SK-N-SH (cell line): Measurements from ENCODE around the gene GMPR2. TPM values are rescaled to one million over a fixed set of nuclear protein-coding genes. Genes with fewer than 3 reads are reported as not detected.
A peak's percentile ranks its signal among the peaks of the same experiment; 100 is the strongest.

ENCODE experiments used
- CTCF ChIA-PET: fragments of 300-600, 350-600 bp; formaldehyde crosslinking; extraction: SDS; loops from one replicate; lab custom pipeline; 2021; lab: Yijun Ruan, JAX
- POLR2A ChIA-PET: fragments of 350-600 bp; sonication (Branson Sonifier 250); formaldehyde crosslinking; extraction: SDS; loops from one replicate; lab custom pipeline; 2020; ENCODE audit warnings: antibody characterized with exemption, inconsistent platforms; lab: Yijun Ruan, JAX
- DNase-seq: peaks from one replicate; pipeline ENCODE4 v3.0.0; 2012
- H2AFZ ChIP-seq: fragments of 200-600 bp; sonication (generic); 2 replicates; pipeline ENCODE4 v1.8.1; 2016; ENCODE audit warnings: antibody characterized with exemption, mild to moderate bottlenecking, low read depth
- H3F3A ChIP-seq: fragments of 200-600 bp; sonication (generic); replicated peaks from 2 replicates; pipeline ENCODE3; 2016; ENCODE audit warnings: antibody characterized with exemption, mild to moderate bottlenecking; ENCODE audit not compliant: insufficient read depth
- H3K27ac ChIP-seq, 2 experiments: fragments of 200-500 bp in 1 of 2; fragments of 200-600 bp in 1 of 2; sonication (Bioruptor generic) in 1 of 2; sonication (generic), shearing (Covaris generic) in 1 of 2; 2 replicates each; pipeline versions ENCODE4 v1.5.1 to v1.6.1; 2014 to 2016; ENCODE audit warnings: low read depth in 2 of 2, inconsistent platforms in 1 of 2, low read length in 1 of 2, mild to moderate bottlenecking in 1 of 2, mixed read lengths in 1 of 2
- H3K27me3 ChIP-seq: fragments of 200-600 bp; sonication (generic), shearing (Covaris generic); 2 replicates; pipeline ENCODE4 v1.6.1; 2016; ENCODE audit warnings: mixed run types; ENCODE audit not compliant: insufficient read depth
- H3K36me3 ChIP-seq, 2 experiments: fragments of 200-500 bp in 1 of 2; fragments of 200-600 bp in 1 of 2; sonication (Bioruptor generic) in 1 of 2; sonication (generic) in 1 of 2; replicated peaks in 1 of 2; 2 replicates each; pipeline versions ENCODE3 to v1.5.1; 2014 to 2016; ENCODE audit warnings: low read length in 1 of 2, mild to moderate bottlenecking in 1 of 2; ENCODE audit not compliant: insufficient read depth in 2 of 2, control insufficient read depth in 1 of 2
- H3K4me1 ChIP-seq, 2 experiments: fragments of 200-500 bp in 1 of 2; fragments of 200-600 bp in 1 of 2; sonication (Bioruptor generic) in 1 of 2; sonication (generic), shearing (Covaris generic) in 1 of 2; 2 replicates each; pipeline versions ENCODE4 v1.5.1 to v1.6.1; 2014 to 2016; ENCODE audit warnings: low read depth in 1 of 2, low read length in 1 of 2, mixed run types in 1 of 2; ENCODE audit not compliant: insufficient read depth in 2 of 2, control insufficient read depth in 1 of 2
- H3K4me2 ChIP-seq: fragments of 200-600 bp; sonication (generic), shearing (Covaris generic); 2 replicates; pipeline ENCODE4 v1.6.1; 2017; ENCODE audit warnings: mixed run types
- H3K4me3 ChIP-seq, 2 experiments: fragments of 200-500 bp in 1 of 2; fragments of 200-600 bp in 1 of 2; sonication (Bioruptor generic) in 1 of 2; sonication (generic), shearing (Covaris generic) in 1 of 2; 2 replicates each; pipeline versions ENCODE4 v1.5.1 to v1.8.1; 2014 to 2016; ENCODE audit warnings: low read depth in 2 of 2, inconsistent platforms in 1 of 2, low read length in 1 of 2, mild to moderate bottlenecking in 1 of 2, mixed read lengths in 1 of 2, moderate library complexity in 1 of 2
- H3K79me2 ChIP-seq: fragments of 200-600 bp; sonication (generic); 2 replicates; pipeline ENCODE4 v1.8.1; 2017; ENCODE audit warnings: mild to moderate bottlenecking; ENCODE audit not compliant: insufficient read depth
- H3K9ac ChIP-seq: fragments of 200-600 bp; sonication (generic); 2 replicates; pipeline ENCODE4 v1.6.1; 2017; ENCODE audit warnings: mixed run types
- H3K9me2 ChIP-seq: fragments of 200-600 bp; sonication (generic); 2 replicates; pipeline ENCODE4 v1.6.1; 2017; ENCODE audit warnings: mixed run types
- H3K9me3 ChIP-seq: fragments of 200-600 bp; sonication (generic); 2 replicates; pipeline ENCODE4 v1.6.1; 2017; ENCODE audit warnings: mixed run types, mild to moderate bottlenecking, moderate library complexity
- H4K20me1 ChIP-seq: fragments of 200-600 bp; sonication (generic); 2 replicates; pipeline ENCODE4 v1.6.1; 2017; ENCODE audit warnings: mild to moderate bottlenecking, mixed run types; ENCODE audit not compliant: insufficient read depth
- ELF1 ChIP-seq: IDR thresholded peaks from 2 replicates; pipeline ENCODE4 v1.4.0; 2012
- EZH2phosphoT487 ChIP-seq: fragments of 200-600 bp; sonication (generic); IDR thresholded peaks from 2 replicates; pipeline ENCODE4 v1.6.1; 2017; ENCODE audit warnings: low read depth, mixed run types, mild to moderate bottlenecking, antibody characterized with exemption, moderate library complexity, borderline replicate concordance
- FOSL2 ChIP-seq: IDR thresholded peaks from 2 replicates; pipeline ENCODE4 v1.4.0; 2012; ENCODE audit warnings: low read depth, mild to moderate bottlenecking, moderate library complexity, borderline replicate concordance
- GABPA ChIP-seq: IDR thresholded peaks from 2 replicates; pipeline ENCODE4 v1.4.0; 2012; ENCODE audit warnings: low read depth, mild to moderate bottlenecking
- IRF3 ChIP-seq: fragments of 150-350 bp; IDR thresholded peaks from 2 replicates; pipeline ENCODE4 v1.6.1; 2016; ENCODE audit warnings: mild to moderate bottlenecking, low read depth, low read length
- MAX ChIP-seq: IDR thresholded peaks from 2 replicates; pipeline ENCODE4 v1.4.0; 2012; ENCODE audit warnings: low read depth
- MEF2A ChIP-seq: IDR thresholded peaks from 2 replicates; pipeline ENCODE4 v1.4.0; 2012; ENCODE audit warnings: low read depth, borderline replicate concordance
- NRF1 ChIP-seq: IDR thresholded peaks from 2 replicates; pipeline ENCODE4 v1.6.1; 2012; ENCODE audit warnings: low read depth, mild to moderate bottlenecking, low read length
- PBX3 ChIP-seq: IDR thresholded peaks from 2 replicates; pipeline ENCODE4; 2012
- RAD21 ChIP-seq: IDR thresholded peaks from 2 replicates; pipeline ENCODE4 v1.6.1; 2012; ENCODE audit warnings: mild to moderate bottlenecking, low read length
- REST ChIP-seq: IDR thresholded peaks from 2 replicates; pipeline ENCODE4 v1.6.1; 2012; ENCODE audit warnings: mild to moderate bottlenecking, low read depth, low read length, moderate library complexity
- RXRA ChIP-seq: IDR thresholded peaks from 2 replicates; pipeline ENCODE4 v1.4.0; 2012; ENCODE audit warnings: low read depth, mild to moderate bottlenecking, borderline replicate concordance
- SIN3A ChIP-seq: IDR thresholded peaks from 2 replicates; pipeline ENCODE4 v1.6.1; 2012; ENCODE audit warnings: low read depth, mild to moderate bottlenecking, low read length, moderate library complexity, borderline replicate concordance
- TAF1 ChIP-seq: IDR thresholded peaks from 2 replicates; pipeline ENCODE4 v1.6.1; 2012; ENCODE audit warnings: low read depth, mild to moderate bottlenecking, low read length, moderate library complexity, borderline replicate concordance
- TCF12 ChIP-seq: IDR thresholded peaks from 2 replicates; pipeline ENCODE4 v1.4.0; 2012
- TEAD4 ChIP-seq: IDR thresholded peaks from 2 replicates; pipeline ENCODE4 v1.4.0; 2012; ENCODE audit warnings: mild to moderate bottlenecking, borderline replicate concordance; ENCODE audit not compliant: insufficient read depth
- USF2 ChIP-seq: fragments of 150-350 bp; IDR thresholded peaks from 2 replicates; pipeline ENCODE4 v1.6.1; 2017; ENCODE audit warnings: antibody characterized with exemption, low read length, low read depth, borderline replicate concordance
- YY1 ChIP-seq: IDR thresholded peaks from 2 replicates; pipeline ENCODE4 v1.4.0; 2012; ENCODE audit warnings: low read depth, mild to moderate bottlenecking
- WGBS: methylation state at CpG from one replicate; pipeline ENCODE4 v1.1.6; 2017; ENCODE audit warnings: low lambda C conversion rate; 5-methylcytosine and 5-hydroxymethylcytosine counted together
- polyA plus RNA-seq, 3 experiments: library from polyadenylated mRNA; depleted of rRNA; stranded (reverse); fragments of >200 nt; gene quantifications; 2 replicates each; pipeline ENCODE4 v1.2.3, GENCODE V29; 2012

The GMPR2 gene
- polyA plus RNA-seq, 1 of the 3 experiments (the other 2 are of a cell fraction): 97.0 TPM

GRCh38 chr14:24269910-24270536 is 37.3 kb downstream of the GMPR2 start:
- 97% methylated on average over 7 of the region's 14 CpGs for WGBS
- Histone ChIP-seq H3K4me1 (peaks cover 6 to 10% of the 10 kb centered on the region in 2 experiments; a peak in 2 of 4 replicates), H3K27ac (no peak overlapping the region), H3K9ac (no peak overlapping the region), H2AFZ (no peak overlapping the region), H3K9me2 (no peaks in the 10 kb centered on the region), H3K27me3 (no peaks in the 10 kb centered on the region), H3F3A (no peaks in the 10 kb centered on the region), H3K4me3 (no peak overlapping the region), H3K36me3 (peaks cover 0 to 31% of the 10 kb centered on the region in 2 experiments), H3K9me3 (no peaks in the 10 kb centered on the region), H3K79me2 (no peaks in the 10 kb centered on the region; the same call in 1 of the 2 replicates), H4K20me1 (no peaks in the 10 kb centered on the region), H3K4me2 (no peak overlapping the region)
- no peak for TF ChIP-seq TEAD4
- no peak for TF ChIP-seq NRF1
- TF ChIP-seq RXRA: no peak
- TF ChIP-seq SIN3A: no peak
- TF ChIP-seq MAX: no peak
- TF ChIP-seq REST: no peak
- ChIA-PET CTCF (interaction anchor here (0.9 to 4.9 kb wide), 9 partner anchors 10 to 162 kb away, joined by 3 to 37 read pairs (median 6); partner anchors contain the start of genes CIDEB and TINF2), POLR2A (interaction anchor here (1.1 to 1.7 kb wide), 3 partner anchors 8 to 156 kb away, joined by 5 to 23 read pairs (median 6); partner anchors contain the start of gene TINF2)
- DNase-seq: no peak

- H2AFZ ChIP-seq: peak overlapping the region; percentile 96; the same call in 1 of the 2 replicates
- POLR2A ChIA-PET: interaction anchor here (0.7 to 1.7 kb wide), 11 partner anchors 9 to 157 kb away, joined by 3 to 23 read pairs (median 5); partner anchors contain the start of genes DHRS1, MDP1, NOP9 and TINF2
Measured at GRCh38 chr14:24270537-24271133, 37.9 kb downstream of the GMPR2 start.

More at GRCh38 chr14:24270537-24271133, 37.9 kb downstream of the GMPR2 start:
- Histone ChIP-seq H3K27me3 (no peaks in the 10 kb centered on the region), H3K79me2 (no peaks in the 10 kb centered on the region; the same call in 1 of the 2 replicates), H3K4me2 (peak overlapping the region; percentile 88)
- CTCF ChIA-PET: interaction anchor here (0.9 to 4.9 kb wide), 14 partner anchors 9 to 63 kb away, joined by 3 to 37 read pairs (median 4); partner anchors contain the start of genes CIDEB and TINF2
- no peak for DNase-seq
- TF ChIP-seq IRF3: no peak
- TF ChIP-seq TEAD4: no peak
- no peak for TF ChIP-seq TCF12
- no peak for TF ChIP-seq FOSL2
- TF ChIP-seq RAD21: no peak
- no peak for TF ChIP-seq ELF1
- no peak for TF ChIP-seq EZH2phosphoT487
- no peak for TF ChIP-seq PBX3
- no peak for TF ChIP-seq YY1
- no peak for TF ChIP-seq MAX
- no peak for TF ChIP-seq GABPA
- no peak for TF ChIP-seq USF2
- TF ChIP-seq TAF1: no peak
- no peak for TF ChIP-seq MEF2A
- TF ChIP-seq, all 33 proteins: peak for 0
- H3K4me3 ChIP-seq: peak overlapping the region; percentile 82 to 83
- peak overlapping the region; percentile 97 for H3K9ac ChIP-seq
- no peaks in the 10 kb centered on the region for H3K9me3 ChIP-seq
- WGBS: 20% methylated on average over 11 of the region's 13 CpGs
- no peaks in the 10 kb centered on the region for H4K20me1 ChIP-seq
- no peaks in the 10 kb centered on the region for H3F3A ChIP-seq
- H3K36me3 ChIP-seq: peaks cover 0 to 28% of the 10 kb centered on the region in 2 experiments
- H3K27ac ChIP-seq: peak overlapping the region; percentile 87 to 95
- peaks cover 6 to 10% of the 10 kb centered on the region in 2 experiments; a peak in 2 of 4 replicates for H3K4me1 ChIP-seq
- H3K9me2 ChIP-seq: no peaks in the 10 kb centered on the region
